ENCODE results near the gene NCAPD3.

GRCh38 chr11:134145715-134146114 lies 78.1 kb downstream of the NCAPD3 start:
- TF ChIP-seq POLR2A (IDR thresholded peaks at IDR 0.05; ENCODE audit: low read depth, low read length) (no peak), MAX (IDR thresholded peaks at IDR 0.05; ENCODE audit: insufficient read depth, insufficient read length) (no peak)
- TF ChIP-seq, protein P1, sequence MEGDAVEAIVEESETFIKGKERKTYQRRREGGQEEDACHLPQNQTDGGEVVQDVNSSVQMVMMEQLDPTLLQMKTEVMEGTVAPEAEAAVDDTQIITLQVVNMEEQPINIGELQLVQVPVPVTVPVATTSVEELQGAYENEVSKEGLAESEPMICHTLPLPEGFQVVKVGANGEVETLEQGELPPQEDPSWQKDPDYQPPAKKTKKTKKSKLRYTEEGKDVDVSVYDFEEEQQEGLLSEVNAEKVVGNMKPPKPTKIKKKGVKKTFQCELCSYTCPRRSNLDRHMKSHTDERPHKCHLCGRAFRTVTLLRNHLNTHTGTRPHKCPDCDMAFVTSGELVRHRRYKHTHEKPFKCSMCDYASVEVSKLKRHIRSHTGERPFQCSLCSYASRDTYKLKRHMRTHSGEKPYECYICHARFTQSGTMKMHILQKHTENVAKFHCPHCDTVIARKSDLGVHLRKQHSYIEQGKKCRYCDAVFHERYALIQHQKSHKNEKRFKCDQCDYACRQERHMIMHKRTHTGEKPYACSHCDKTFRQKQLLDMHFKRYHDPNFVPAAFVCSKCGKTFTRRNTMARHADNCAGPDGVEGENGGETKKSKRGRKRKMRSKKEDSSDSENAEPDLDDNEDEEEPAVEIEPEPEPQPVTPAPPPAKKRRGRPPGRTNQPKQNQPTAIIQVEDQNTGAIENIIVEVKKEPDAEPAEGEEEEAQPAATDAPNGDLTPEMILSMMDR (IDR thresholded peaks at IDR 0.05; ENCODE audit: extremely low read depth in 1 of 2, insufficient read depth in 1 of 2, low read depth in 1 of 2, low read length in 2 of 2) = no peak
